HG03520 (cell line): ENCODE results near the gene PAM16.
"Not testable (repeated sequence)": the region's sequence is repeated elsewhere in the genome, so short reads cannot be mapped to it uniquely, and the experiment has no call there.

Source experiments
- ATAC-seq: cut with Tn5 transposase; IDR thresholded peaks from one replicate; pipeline ENCODE4 v1.9.1; 2021; ENCODE audit warnings: mild to moderate bottlenecking, moderate library complexity; ENCODE audit not compliant: unreplicated experiment

The PAM16 gene

GRCh38 chr16:4354512-4355409 lies 3.6 kb upstream of the PAM16 start:
- ATAC-seq, result no peak

DNA sequence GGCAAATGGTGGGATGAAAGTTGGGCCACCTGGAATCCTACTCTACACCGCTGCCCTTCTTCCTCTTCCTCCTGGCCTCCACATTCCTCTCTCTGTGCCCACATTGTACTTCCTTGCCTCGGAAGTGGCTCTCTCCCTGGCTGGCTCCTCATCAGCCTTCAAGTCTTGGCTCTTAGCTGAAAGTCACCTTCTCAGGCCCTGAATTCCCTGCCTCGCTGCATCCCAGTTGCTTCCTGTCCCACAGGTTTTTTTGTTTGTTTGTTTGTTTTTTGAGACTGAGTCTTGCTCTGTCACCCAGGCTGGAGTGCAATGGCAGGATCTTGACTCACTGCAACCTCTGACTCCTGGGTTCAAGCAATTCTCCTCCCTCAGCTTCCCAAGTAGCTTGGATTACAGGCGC lies 2.6 kb upstream of the PAM16 start:
- no peak for ATAC-seq

- no peak for ATAC-seq
These were observed 1.7 kb upstream of the PAM16 start for GRCh38 chr16:4352843-4353242.

DNA sequence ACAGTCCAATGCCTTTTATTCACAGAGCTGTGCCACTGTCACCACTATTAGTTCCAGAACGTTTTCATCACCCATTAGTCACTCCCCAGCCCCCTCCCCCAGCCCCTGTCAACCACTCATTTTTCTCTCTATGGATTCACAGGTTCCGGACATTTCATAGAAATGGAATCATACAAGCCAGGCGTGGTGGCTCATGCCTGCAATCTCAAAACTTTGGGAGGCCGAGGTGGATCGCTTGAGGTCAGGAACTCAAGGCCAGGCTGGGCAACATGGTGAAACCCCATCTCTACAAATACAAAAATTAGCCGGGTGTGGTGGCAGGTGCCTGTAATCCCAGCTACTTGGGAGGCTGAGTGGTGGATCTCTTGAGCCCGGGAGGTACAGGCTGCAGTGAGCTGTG lies 759 bp upstream of the PAM16 start:
- ATAC-seq, result no peak

GRCh38 chr16:4350365-4350786 lies 745 bp downstream of the PAM16 start:
- ATAC-seq, result no peak

DNA sequence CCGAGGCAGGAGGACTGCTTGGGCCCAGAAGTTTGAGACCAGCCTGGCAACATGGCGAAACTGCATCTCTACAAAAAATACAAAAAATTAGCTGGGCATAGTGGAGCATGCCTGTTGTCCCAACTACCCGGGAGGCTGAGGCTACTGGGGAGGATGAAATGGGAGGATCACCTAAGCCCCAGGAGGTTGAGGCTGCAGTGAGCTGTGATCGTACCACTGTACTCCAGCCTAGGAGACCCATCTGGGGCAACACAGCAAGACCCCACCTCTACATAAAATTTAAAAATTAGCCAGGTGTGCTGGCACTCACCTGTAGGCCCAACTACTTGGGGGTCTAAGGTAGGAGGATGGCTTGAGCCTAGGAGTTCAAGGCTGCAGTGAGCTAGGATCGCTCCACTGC lies 1.8 kb downstream of the PAM16 start:
- ATAC-seq, result no peak

GRCh38 chr16:4347765-4348509 lies 3.2 kb downstream of the PAM16 start:
- no peak for ATAC-seq

- no peak for ATAC-seq
These were observed 4.1 kb downstream of the PAM16 start for GRCh38 chr16:4347010-4347409.

GRCh38 chr16:4345836-4346781 lies 5.0 kb downstream of the PAM16 start:
- no peak for ATAC-seq

DNA sequence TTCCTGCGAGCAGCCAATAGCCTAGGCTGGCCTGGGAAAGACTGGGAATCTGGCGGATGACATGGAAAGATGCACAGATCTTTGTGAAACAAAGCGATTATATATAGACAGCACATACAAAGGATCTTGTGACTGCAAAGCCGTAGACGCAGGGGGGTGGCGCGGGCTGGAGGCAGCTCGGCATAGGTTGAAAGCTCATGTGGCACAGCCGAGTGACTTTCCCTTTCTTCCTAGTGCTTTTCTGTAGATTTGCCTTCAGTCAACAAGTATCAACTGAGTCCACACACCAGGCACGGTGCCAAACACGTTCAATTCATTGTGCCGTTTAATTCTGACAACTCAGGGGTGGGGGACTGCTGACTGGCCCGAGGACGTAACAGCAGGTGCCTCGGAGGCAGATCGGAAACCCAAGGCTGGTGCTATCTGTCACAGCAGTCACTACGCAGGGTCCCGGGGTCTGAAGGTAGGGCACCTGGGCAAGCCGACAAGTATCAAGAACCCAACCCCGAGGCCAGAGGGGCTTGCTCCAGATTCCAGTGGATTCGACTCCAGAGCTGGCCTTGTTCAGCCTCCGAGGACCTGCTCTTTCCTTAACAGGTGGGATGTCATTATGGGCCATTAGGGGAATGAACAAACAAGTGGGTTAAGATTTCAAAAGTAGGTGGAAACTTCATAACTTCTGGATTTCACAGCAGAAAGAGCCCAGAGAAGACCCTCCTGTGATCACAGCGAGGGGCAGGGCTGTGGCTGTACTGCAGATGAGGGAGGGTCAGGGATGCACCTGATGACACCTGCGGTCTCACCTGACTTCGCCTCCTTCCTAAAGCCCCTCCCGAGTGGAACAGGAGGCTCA lies 5.9 kb downstream of the PAM16 start:
- no peak for ATAC-seq

GRCh38 chr16:4344300-4344982 lies 6.7 kb downstream of the PAM16 start:
- not testable (repeated sequence) for ATAC-seq

- no peak for ATAC-seq
These were observed 8.0 kb downstream of the PAM16 start for GRCh38 chr16:4342866-4343744.

DNA sequence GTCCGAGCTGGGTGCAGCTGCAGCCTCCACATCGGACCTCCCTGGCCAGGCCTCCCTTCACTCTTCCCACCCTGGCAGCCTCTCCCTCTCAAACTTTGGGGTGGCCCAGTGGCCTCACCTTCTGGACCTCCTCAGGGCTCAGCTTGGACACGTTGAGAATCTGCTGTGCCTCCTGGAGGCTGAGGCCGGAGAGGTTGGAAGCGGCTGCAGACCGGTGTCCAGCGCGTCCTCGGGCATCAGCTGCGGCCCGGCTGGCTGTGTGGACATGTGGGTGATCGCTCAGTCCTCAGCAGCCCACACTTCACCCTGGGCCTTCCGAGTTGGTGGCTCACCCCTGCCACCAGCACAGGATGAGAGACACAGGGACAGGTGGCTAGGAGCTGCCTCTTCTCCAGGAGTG lies 9.9 kb downstream of the PAM16 start:
- ATAC-seq, result no peak

DNA sequence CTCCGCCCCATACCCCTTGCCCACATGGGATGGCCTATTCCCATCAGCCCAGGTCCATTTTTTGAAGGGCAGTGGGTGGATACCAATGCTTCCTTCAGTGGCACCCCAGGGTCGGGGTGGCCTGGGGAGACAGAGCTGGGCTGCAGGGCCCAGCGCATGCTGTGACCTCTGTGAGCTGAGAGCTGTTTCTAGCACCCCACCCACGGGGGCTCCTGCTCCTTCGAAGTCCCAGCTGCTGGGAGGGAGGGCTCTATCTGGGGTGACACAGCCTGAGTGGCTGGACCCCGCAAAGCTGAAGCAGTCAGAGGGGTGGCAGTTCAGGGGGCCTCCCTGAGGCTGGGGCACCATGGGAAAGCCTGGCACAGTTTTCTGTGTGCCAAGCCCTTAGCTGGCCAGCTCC lies 10.7 kb downstream of the PAM16 start:
- no peak for ATAC-seq

- ATAC-seq, result no peak
These were observed 11.2 kb downstream of the PAM16 start for GRCh38 chr16:4339909-4340308.

DNA sequence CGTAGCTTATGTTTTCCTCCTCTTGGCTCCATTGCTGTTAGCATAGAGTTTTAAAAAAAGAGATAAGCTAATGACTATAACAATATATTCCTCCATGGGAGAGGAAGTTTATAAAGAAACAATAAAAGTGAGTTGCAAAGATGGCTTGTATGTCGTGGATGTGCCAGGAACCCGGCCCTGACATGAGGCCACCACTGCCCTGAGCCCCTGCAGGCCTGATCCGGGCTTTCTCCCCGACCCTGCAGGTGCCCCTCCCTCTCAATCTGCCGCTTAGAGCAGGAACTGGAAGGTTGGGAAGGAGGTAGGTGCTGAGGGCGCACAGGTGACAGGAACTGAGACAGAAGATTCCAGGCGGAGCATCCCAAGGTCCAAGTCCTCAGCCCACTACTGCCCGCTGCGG lies 11.7 kb downstream of the PAM16 start:
- ATAC-seq, result no peak

- no peak for ATAC-seq
These were observed 12.3 kb downstream of the PAM16 start for GRCh38 chr16:4338712-4339299.

DNA sequence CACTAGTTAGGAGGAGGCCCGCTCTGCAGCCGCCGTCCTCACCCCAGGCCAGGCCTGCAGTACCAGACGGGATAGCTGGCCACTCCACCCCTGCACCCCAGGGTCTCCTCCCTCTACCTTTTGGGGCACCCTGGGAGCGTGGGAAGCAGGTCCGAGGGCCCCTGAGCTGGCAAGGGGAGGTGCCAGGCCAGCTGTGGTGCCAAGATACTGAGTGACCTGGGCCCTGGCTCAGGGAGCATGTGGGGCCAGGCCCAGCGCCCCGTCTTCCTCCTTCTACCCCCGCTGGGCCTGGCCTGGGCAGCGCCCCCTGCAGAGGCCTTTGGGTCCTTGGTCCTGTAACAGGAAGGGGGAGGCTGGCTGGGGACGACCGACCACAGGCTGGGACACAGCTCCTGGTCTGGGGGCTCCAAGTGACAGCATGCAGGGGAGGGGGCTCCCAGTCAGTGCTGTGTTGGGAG lies 13.0 kb downstream of the PAM16 start:
- ATAC-seq, result no peak
